HUES64 (cell line): Measurements from ENCODE around the gene C15orf62.

ENCODE experiments used
- H3K27ac ChIP-seq: 2 replicates; pipeline ENCODE4 v1.7.0; 2013; ENCODE audit warnings: low read depth, low read length, inconsistent platforms
- H3K27me3 ChIP-seq: 2 replicates; pipeline ENCODE4 v1.6.1; 2013; ENCODE audit warnings: mild to moderate bottlenecking, low read length; ENCODE audit not compliant: insufficient read depth
- H3K36me3 ChIP-seq: 2 replicates; pipeline ENCODE4 v1.6.1; 2013; ENCODE audit warnings: mild to moderate bottlenecking, low read length; ENCODE audit not compliant: insufficient read depth
- H3K4me1 ChIP-seq: 2 replicates; pipeline ENCODE4 v1.6.1; 2013; ENCODE audit warnings: mild to moderate bottlenecking, low read length, moderate library complexity; ENCODE audit not compliant: insufficient read depth
- H3K4me3 ChIP-seq: 2 replicates; pipeline ENCODE4 v1.5.1; 2013; ENCODE audit warnings: mild to moderate bottlenecking, low read length, moderate library complexity
- H3K9ac ChIP-seq: 2 replicates; pipeline ENCODE4 v1.6.1; 2013; ENCODE audit warnings: mild to moderate bottlenecking, low read depth, low read length
- H3K9me3 ChIP-seq: 2 replicates; pipeline ENCODE4 v1.6.1; 2013; ENCODE audit warnings: low read depth, low read length; ENCODE audit not compliant: insufficient read depth
- WGBS: fragments of 150-250, 120-280 bp; methylation state at CpG from one replicate; pipeline ENCODE4 v1.1.7; 2013; ENCODE audit warnings: missing lambda C conversion rate; 5-methylcytosine and 5-hydroxymethylcytosine counted together

C15orf62 gene

GRCh38 chr15:40770147-40770721 is 454 bp downstream of the C15orf62 start:
- no peak overlapping the region for H3K9ac ChIP-seq
- H3K9me3 ChIP-seq = no peaks in the 10 kb centered on the region
- H3K36me3 ChIP-seq = peaks cover 31% of the 10 kb centered on the region
- H3K27me3 ChIP-seq = no peaks in the 10 kb centered on the region
- 89% methylated on average over 17 of the region's 17 CpGs for WGBS
- H3K4me3 ChIP-seq = no peak overlapping the region
- peaks cover 25% of the 10 kb centered on the region for H3K4me1 ChIP-seq
- H3K27ac ChIP-seq = no peak overlapping the region

- H3K9ac ChIP-seq = no peak overlapping the region
- H3K9me3 ChIP-seq = no peaks in the 10 kb centered on the region
- H3K27me3 ChIP-seq = no peaks in the 10 kb centered on the region
- no peak overlapping the region for H3K27ac ChIP-seq
- peaks cover 41% of the 10 kb centered on the region for H3K36me3 ChIP-seq
- H3K4me1 ChIP-seq = peaks cover 16% of the 10 kb centered on the region; the same call in 1 of the 2 replicates
- H3K4me3 ChIP-seq = no peak overlapping the region
- WGBS = 91% methylated on average over 5 of the region's 5 CpGs
Measured at GRCh38 chr15:40771242-40771641, 1.5 kb downstream of the C15orf62 start.

GRCh38 chr15:40772014-40772413 is 2.2 kb downstream of the C15orf62 start:
- Histone ChIP-seq H3K27ac (no peak overlapping the region), H3K9me3 (no peaks in the 10 kb centered on the region), H3K4me3 (no peak overlapping the region), H3K9ac (no peak overlapping the region), H3K4me1 (peaks cover 8% of the 10 kb centered on the region; the same call in 1 of the 2 replicates), H3K27me3 (no peaks in the 10 kb centered on the region), H3K36me3 (peaks cover 49% of the 10 kb centered on the region)
- WGBS = 96% methylated on average over 12 of the region's 13 CpGs

GRCh38 chr15:40773496-40773895 is 3.7 kb downstream of the C15orf62 start:
- Histone ChIP-seq H3K27ac (no peak overlapping the region), H3K9me3 (no peaks in the 10 kb centered on the region), H3K4me3 (no peak overlapping the region), H3K9ac (no peak overlapping the region), H3K36me3 (peaks cover 53% of the 10 kb centered on the region), H3K27me3 (no peaks in the 10 kb centered on the region), H3K4me1 (no peaks in the 10 kb centered on the region)
- WGBS = 94% methylated on average over 8 of the region's 8 CpGs

GRCh38 chr15:40773902-40774301 is 4.1 kb downstream of the C15orf62 start:
- Histone ChIP-seq H3K9me3 (no peaks in the 10 kb centered on the region), H3K4me3 (no peak overlapping the region), H3K9ac (no peak overlapping the region), H3K27ac (no peak overlapping the region), H3K4me1 (no peaks in the 10 kb centered on the region), H3K36me3 (peaks cover 57% of the 10 kb centered on the region), H3K27me3 (no peaks in the 10 kb centered on the region)
- WGBS = 91% methylated on average over 6 of the region's 6 CpGs

- no peaks in the 10 kb centered on the region for H3K27me3 ChIP-seq
- no peaks in the 10 kb centered on the region for H3K9me3 ChIP-seq
- H3K4me3 ChIP-seq = no peak overlapping the region
- H3K27ac ChIP-seq = no peak overlapping the region
- H3K4me1 ChIP-seq = no peaks in the 10 kb centered on the region
- peaks cover 64% of the 10 kb centered on the region for H3K36me3 ChIP-seq
- 93% methylated on average over 10 of the region's 10 CpGs for WGBS
- H3K9ac ChIP-seq = no peak overlapping the region
Measured at GRCh38 chr15:40775007-40775406, 5.2 kb downstream of the C15orf62 start.

- WGBS = 94% methylated on average over 14 of the region's 14 CpGs
- no peak overlapping the region for H3K9ac ChIP-seq
- H3K27me3 ChIP-seq = no peaks in the 10 kb centered on the region
- no peak overlapping the region for H3K4me3 ChIP-seq
- H3K4me1 ChIP-seq = no peaks in the 10 kb centered on the region
- H3K9me3 ChIP-seq = no peaks in the 10 kb centered on the region
- H3K27ac ChIP-seq = no peak overlapping the region
- peaks cover 64% of the 10 kb centered on the region for H3K36me3 ChIP-seq
Measured at GRCh38 chr15:40775740-40776536, 6.2 kb downstream of the C15orf62 start.

GRCh38 chr15:40776537-40777141 is 6.9 kb downstream of the C15orf62 start:
- Histone ChIP-seq H3K27ac (no peak overlapping the region), H3K9me3 (no peaks in the 10 kb centered on the region), H3K4me1 (no peaks in the 10 kb centered on the region), H3K9ac (no peak overlapping the region), H3K36me3 (peaks cover 62% of the 10 kb centered on the region), H3K4me3 (no peak overlapping the region), H3K27me3 (no peaks in the 10 kb centered on the region)
- WGBS = 94% methylated on average over 11 of the region's 11 CpGs

- no peaks in the 10 kb centered on the region for H3K9me3 ChIP-seq
- no peak overlapping the region for H3K9ac ChIP-seq
- no peaks in the 10 kb centered on the region for H3K27me3 ChIP-seq
- H3K27ac ChIP-seq = no peak overlapping the region
- no peak overlapping the region for H3K4me3 ChIP-seq
- H3K36me3 ChIP-seq = peaks cover 17% of the 10 kb centered on the region
- 77% methylated on average over 8 of the region's 8 CpGs for WGBS
- H3K4me1 ChIP-seq = peaks cover 22% of the 10 kb centered on the region
Measured at GRCh38 chr15:40782609-40783227, 12.9 kb downstream of the C15orf62 start.

GRCh38 chr15:40785164-40785563 is 15.4 kb downstream of the C15orf62 start:
- Histone ChIP-seq H3K27ac (no peak overlapping the region), H3K36me3 (no peaks in the 10 kb centered on the region), H3K4me3 (no peak overlapping the region), H3K9ac (no peak overlapping the region), H3K9me3 (no peaks in the 10 kb centered on the region), H3K4me1 (peaks cover 30% of the 10 kb centered on the region), H3K27me3 (no peaks in the 10 kb centered on the region)
- 97% methylated on average over 2 of the region's 3 CpGs for WGBS

GRCh38 chr15:40785814-40786213 is 16.0 kb downstream of the C15orf62 start:
- H3K4me1 ChIP-seq = peaks cover 30% of the 10 kb centered on the region
- no peak overlapping the region for H3K27ac ChIP-seq
- no peaks in the 10 kb centered on the region for H3K27me3 ChIP-seq
- no peak overlapping the region for H3K4me3 ChIP-seq
- H3K36me3 ChIP-seq = no peaks in the 10 kb centered on the region
- no peaks in the 10 kb centered on the region for H3K9me3 ChIP-seq
- WGBS = 91% methylated on average over 1 of the region's 2 CpGs
- H3K9ac ChIP-seq = no peak overlapping the region
